HG02610 (cell line): ENCODE results near the gene NAA11.

Experiments
- ATAC-seq: cut with Tn5 transposase; IDR thresholded peaks from one replicate; pipeline ENCODE4 v1.9.1; 2021; ENCODE audit warnings: mild to moderate bottlenecking, moderate library complexity; ENCODE audit not compliant: unreplicated experiment

Gene NAA11

GRCh38 chr4:79325864-79326328, at the start of gene NAA11:
TSS of gene NAA11 (minus strand) at chr4:79326061. CDS start at chr4:79325877, 184 bp downstream.
- no peak for ATAC-seq

GRCh38 chr4:79370026-79370425, 44.2 kb upstream of the NAA11 start:
- no peak for ATAC-seq

- no peak for ATAC-seq
Measured at GRCh38 chr4:79367096-79367495, 41.2 kb upstream of the NAA11 start.

- no peak for ATAC-seq
Measured at GRCh38 chr4:79366422-79366821, 40.6 kb upstream of the NAA11 start.

- ATAC-seq, result no peak
Measured at GRCh38 chr4:79364061-79364460, 38.2 kb upstream of the NAA11 start.

DNA sequence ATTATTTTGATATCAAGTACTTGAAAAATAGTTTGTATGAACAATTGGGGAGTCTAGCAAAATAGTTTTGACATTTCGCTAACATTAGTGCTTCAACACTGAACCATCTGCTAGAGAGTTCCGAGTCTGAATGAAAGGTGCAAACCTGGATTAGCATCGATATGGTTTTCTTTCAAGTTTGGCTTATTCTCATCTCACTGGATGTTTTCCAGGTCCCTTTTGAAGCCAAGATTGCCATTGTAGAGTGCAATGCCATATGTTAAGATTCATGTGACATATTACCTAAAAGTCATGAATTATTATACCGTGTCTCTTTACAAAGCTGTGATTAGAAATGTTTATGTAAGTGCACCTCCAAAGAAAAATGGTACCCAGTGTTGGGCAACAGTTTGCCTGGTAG, 36.8 kb upstream of the NAA11 start:
- no peak for ATAC-seq

GRCh38 chr4:79360006-79360405, 34.1 kb upstream of the NAA11 start:
- ATAC-seq, result no peak

DNA sequence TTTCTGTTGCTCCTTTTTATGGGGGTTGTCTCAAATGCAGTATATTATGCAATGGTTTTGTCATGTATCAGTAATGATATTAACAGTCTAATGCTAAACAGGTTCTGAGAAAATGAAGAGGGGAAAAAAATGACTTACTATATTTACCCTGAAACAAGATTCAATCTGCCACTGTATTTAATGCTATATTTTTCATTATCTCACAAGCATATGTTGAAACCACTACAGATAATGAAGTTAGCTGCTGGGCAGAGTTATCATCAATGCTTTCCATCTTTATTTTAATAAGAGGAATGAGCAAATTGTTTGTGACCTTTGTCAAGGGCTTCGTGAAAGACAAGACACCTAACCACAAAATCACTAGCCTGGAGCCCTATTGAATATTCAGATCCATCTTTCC, 32.6 kb upstream of the NAA11 start:
- ATAC-seq, result no peak

DNA sequence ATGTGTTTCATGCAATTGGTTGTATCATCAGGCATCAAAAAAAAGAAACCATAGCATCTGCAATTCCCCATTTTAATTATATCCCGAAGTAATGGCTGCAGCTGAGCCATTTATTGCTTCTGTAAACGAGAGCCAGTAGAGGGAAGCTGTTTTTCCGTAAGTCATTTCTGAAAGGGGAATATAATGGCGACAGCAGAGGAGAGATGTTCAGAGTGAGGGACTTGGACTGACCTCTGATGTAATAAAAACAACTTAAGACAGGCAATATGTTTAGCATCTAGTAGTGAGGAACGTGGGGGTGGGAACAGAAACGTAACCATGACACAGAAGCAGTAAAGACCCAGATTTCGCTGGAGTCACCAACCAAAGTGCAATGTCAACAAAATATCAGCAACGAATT, 31.5 kb upstream of the NAA11 start:
- ATAC-seq, result no peak

GRCh38 chr4:79353075-79353474, 27.2 kb upstream of the NAA11 start:
- no peak for ATAC-seq

GRCh38 chr4:79348405-79348804, 22.5 kb upstream of the NAA11 start:
- ATAC-seq, result no peak

DNA sequence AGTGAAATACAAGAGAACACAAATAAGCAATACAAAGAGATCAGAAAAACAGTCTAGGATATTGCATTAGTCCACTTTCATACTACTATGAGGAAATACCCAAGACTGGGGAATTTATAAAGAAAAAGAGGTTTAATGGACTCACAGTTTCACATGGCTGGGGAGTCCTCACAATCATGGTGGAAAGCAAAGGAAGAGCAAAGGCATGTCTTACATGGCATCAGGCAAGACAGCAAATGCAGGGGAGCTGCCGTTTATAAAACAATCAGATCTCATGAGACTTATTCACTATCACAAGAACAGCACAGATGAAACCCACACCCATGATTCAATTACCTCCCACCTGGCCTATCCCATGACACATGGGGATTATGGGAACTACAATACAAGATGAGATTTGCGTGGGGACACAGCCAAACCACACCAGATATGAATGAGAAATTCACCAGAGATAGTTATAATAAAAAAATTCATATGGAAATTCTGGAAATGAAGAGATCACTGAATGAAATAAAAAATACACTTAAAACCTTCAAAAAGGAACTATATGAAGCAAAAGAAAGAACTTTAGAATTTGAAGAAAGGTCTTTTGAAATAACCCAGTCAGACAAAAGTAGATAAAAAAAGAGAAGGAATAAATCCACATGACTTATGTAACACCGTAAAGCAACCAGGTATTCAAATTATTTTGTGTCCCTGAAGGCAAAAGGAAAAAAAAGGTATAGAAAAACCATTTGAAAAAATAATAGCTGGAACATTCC, 16.2 kb upstream of the NAA11 start:
- ATAC-seq, result no peak

GRCh38 chr4:79340568-79340967, 14.7 kb upstream of the NAA11 start:
- no peak for ATAC-seq

DNA sequence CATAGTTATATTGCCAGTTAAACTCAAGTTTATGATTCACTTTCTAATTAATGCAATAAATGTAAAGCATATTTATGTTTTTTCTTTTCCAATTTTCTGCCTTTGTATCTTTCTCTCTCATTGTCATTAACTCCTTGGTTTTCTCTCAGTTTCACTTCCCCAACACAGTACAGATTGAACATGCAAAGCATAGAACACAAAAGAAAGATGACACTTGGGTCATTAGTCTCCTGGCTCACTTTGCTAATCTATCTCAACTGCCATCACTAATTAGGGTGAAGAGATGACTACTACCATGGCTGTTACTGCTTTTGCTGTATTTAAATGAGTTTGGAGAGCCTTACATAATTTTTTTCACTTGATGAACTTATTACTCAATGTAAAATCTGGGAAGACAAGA, 12.3 kb upstream of the NAA11 start:
- ATAC-seq, result no peak

- no peak for ATAC-seq
Measured at GRCh38 chr4:79334783-79335182, 8.9 kb upstream of the NAA11 start.

DNA sequence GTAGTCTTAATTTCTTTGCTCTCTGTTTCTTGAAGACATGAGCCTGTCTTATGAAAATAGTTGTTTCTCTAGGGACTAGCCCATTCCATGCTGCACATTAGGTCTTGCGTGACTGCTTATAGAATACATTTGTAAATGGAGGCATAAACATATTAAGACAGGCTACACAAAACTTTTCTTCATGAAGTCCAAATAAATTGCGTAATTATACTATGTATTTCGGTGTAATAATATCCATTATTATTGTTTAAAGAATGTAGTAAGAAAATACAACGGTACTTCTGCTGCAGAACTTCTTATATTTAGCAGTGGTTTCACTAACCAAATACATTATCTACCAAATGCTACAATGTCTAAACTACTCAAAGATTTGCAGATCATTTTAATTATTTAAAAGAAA, 8.5 kb upstream of the NAA11 start:
- no peak for ATAC-seq

GRCh38 chr4:79331126-79331876, 5.4 kb upstream of the NAA11 start:
- no peak for ATAC-seq

DNA sequence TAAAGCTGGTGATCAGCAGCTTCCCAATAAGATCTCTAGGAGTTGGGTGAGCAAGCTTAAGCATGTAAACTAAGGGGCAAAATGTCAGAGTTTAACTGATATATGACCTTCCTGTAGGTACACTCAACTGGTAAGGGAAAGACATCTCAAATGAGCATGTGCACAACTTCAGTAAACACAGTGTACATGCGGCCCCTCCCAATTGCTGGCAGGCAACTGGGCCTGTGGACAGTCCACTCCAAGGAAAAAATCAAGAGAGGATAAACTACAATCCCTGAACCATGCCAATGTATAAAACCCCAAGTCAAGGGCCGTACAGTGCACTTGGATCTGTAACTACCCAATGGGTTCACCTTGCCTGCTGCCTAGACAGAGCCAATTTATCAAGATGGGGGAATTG, 4.9 kb upstream of the NAA11 start:
- no peak for ATAC-seq

DNA sequence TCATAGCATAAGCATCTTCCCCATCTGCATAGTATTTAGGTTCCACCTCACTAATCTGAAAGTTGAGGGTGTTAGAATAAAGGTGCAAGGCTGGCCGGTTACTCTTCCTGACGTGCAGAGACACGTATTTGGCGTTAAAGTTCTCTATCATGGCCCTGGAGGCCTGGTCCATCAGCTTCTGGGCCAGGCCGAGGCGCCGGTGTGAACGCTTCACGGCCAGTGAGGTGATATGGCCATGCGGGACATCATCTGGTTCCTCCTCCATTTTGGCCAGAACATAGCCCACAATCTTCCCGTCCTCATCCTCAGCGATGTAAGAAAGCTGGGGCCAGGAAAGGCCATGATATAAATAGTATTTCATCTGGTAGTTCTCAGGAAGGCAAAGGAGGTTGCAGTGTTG, 425 bp downstream of the NAA11 start:
- no peak for ATAC-seq

DNA sequence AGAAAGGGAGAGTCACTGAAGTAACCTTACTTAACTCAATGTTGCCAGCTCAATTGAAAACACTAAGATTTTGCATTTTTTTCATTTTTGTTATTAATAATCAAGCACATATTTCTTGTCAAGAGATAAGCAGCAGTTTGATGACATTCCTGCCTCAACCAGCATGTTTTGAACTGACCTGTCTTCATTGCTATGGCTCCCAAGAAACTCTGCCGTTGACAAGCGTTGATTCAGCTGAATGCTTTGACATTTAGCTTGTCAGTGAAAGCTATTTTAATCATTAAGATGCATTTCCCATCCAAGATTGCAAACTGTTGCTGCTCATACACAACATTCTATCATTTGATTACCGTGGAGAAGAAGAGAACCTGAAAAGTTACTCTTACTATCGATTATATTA, 5.9 kb downstream of the NAA11 start:
- no peak for ATAC-seq

- no peak for ATAC-seq
Measured at GRCh38 chr4:79317711-79318110, 8.2 kb downstream of the NAA11 start.

GRCh38 chr4:79315891-79316290, 10.0 kb downstream of the NAA11 start:
- ATAC-seq, result no peak
